Common myeloid progenitor, CD34-positive (primary cell): ENCODE results near the gene C5orf63. TPM values are rescaled to one million over a fixed set of nuclear protein-coding genes. Genes with fewer than 3 reads are reported as not detected.
"Not testable (repeated sequence)": the region's sequence is repeated elsewhere in the genome, so short reads cannot be mapped to it uniquely, and the experiment has no call there.

Experiments used
- CTCF ChIA-PET: fragments of 350-600 bp; sonication (Branson Sonifier 250); formaldehyde crosslinking; loops from one replicate; lab custom pipeline; 2021; ENCODE audit warnings: antibody characterized with exemption; lab: Charles Lee
- POLR2A ChIA-PET: fragments of 350-600 bp; sonication (Branson Sonifier 250); formaldehyde crosslinking; loops from one replicate; lab custom pipeline; 2021; ENCODE audit warnings: antibody characterized with exemption; lab: Charles Lee
- DNase-seq, 3 donors: peaks; one replicate each; pipeline versions ENCODE4 v3.0.0 to v3.0.0-alpha.2; 2013
- H3K27ac ChIP-seq, 2 experiments: 1 replicate in 1 of 2; 2 replicates in 1 of 2; pipeline ENCODE4 v1.7.0; 2013; ENCODE audit warnings: inconsistent platforms in 2 of 2, low read length in 2 of 2, mild to moderate bottlenecking in 2 of 2, low read depth in 1 of 2, moderate library complexity in 1 of 2; ENCODE audit not compliant: severe bottlenecking in 2 of 2, insufficient read depth in 1 of 2, poor library complexity in 1 of 2
- H3K27me3 ChIP-seq, 5 experiments: replicated peaks in 2 of 5; 1 replicate in 3 of 5; 2 replicates in 2 of 5; pipeline versions ENCODE4 v1.6.1 to v1.7.0; 2013; ENCODE audit warnings: low read length in 4 of 5, mild to moderate bottlenecking in 2 of 5, moderate library complexity in 2 of 5, inconsistent platforms in 1 of 5; ENCODE audit not compliant: insufficient read depth in 5 of 5, control insufficient read depth in 4 of 5
- H3K36me3 ChIP-seq, 4 experiments: 1 replicate in 2 of 4; 2 replicates in 2 of 4; pipeline versions ENCODE4 v1.6.1 to v1.7.0; 2013; ENCODE audit warnings: low read length in 3 of 4, control low read depth in 1 of 4, mild to moderate bottlenecking in 1 of 4; ENCODE audit not compliant: control insufficient read depth in 4 of 4, insufficient read depth in 4 of 4
- H3K4me1 ChIP-seq, 4 experiments: 1 replicate in 3 of 4; 2 replicates in 1 of 4; pipeline versions ENCODE4 v1.6.1 to v1.7.1; 2013; ENCODE audit warnings: low read length in 3 of 4, mild to moderate bottlenecking in 3 of 4, control low read depth in 1 of 4, inconsistent platforms in 1 of 4, moderate library complexity in 1 of 4; ENCODE audit not compliant: control insufficient read depth in 4 of 4, insufficient read depth in 4 of 4; ENCODE audit errors: control extremely low read depth in 1 of 4
- H3K4me3 ChIP-seq, 7 experiments: 1 replicate in 4 of 7; 2 replicates in 3 of 7; pipeline versions ENCODE4 v1.5.1 to v1.7.0; 2013; ENCODE audit warnings: mild to moderate bottlenecking in 7 of 7, low read length in 6 of 7, moderate library complexity in 6 of 7, inconsistent platforms in 2 of 7, low read depth in 2 of 7, control low read depth in 1 of 7; ENCODE audit not compliant: insufficient read depth in 4 of 7, control insufficient read depth in 1 of 7; ENCODE audit errors: extremely low read depth in 1 of 7
- H3K9me3 ChIP-seq, 5 experiments: 1 replicate in 4 of 5; 2 replicates in 1 of 5; pipeline versions ENCODE4 v1.6.1 to v1.7.1; 2013; ENCODE audit warnings: low read length in 4 of 5, mild to moderate bottlenecking in 2 of 5, inconsistent platforms in 1 of 5, low read depth in 1 of 5, moderate library complexity in 1 of 5; ENCODE audit not compliant: control insufficient read depth in 4 of 5, insufficient read depth in 2 of 5; ENCODE audit errors: control extremely low read depth in 1 of 5
- WGBS: methylation state at CpG from one replicate; pipeline ENCODE4 v1.1.5; 2013; ENCODE audit not compliant: insufficient coverage; 5-methylcytosine and 5-hydroxymethylcytosine counted together
- polyA plus RNA-seq: library from polyadenylated mRNA; unstranded; fragments of 120-200 nt; gene quantifications from one replicate; pipeline ENCODE4 v1.2.1, GENCODE V29; 2013

C5orf63 gene
- 10.9 TPM for polyA plus RNA-seq

DNA sequence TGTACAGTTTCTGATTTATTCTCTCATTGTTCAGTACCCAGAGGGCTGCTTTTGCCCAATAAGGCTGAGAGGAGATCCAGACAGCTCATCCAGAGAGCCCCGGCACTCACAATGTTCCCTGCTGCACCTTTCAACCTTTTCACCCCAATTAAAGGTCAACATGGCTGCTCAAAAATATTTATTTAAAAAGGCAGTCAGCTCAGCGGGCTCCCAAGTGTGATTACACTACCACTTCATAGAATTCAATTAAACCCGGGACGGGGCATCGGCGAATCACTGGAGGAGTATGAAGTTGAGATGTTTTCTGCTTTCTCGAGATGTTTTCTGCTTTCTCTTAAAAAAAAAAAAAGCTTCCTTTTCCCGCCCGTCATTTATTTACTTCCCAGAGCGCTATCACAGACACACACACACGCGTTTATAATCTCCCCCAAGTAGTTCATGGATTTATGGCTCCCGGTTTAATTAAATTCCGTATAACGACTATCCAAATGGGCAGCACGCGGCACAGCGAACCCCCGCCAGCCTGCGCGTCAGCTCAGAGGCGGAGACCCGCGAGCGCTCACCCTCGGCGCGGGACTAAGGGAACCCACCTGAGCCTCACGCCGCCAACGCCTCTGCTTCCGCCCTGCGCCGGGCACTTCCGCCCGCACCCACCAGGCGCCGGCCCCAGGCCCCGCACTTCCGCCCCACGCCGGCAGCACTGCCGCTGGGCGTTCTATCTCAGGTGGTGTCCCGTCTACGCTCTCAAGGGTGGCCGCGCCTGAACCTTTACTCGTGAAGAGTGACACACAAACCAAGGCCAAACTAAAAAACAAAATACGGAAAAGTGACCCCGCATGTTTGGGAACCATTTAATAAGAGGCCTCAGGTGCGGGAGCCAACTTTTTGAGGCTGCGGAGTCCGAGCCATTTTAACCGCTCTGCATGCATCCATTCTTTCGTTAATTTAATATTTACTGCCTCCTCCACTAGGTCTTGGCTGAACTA, at the start of gene C5orf63:
Gene C5orf63, minus strand, starts transcription at position 642 of the 986 bp plus-strand sequence. CDS start 14,507 bp downstream, outside the sequence.
- peak; percentile 54 to 86 (median 72) for DNase-seq
- no peaks in the 10 kb centered on the region for H3K27me3 ChIP-seq
- H3K9me3 ChIP-seq: no peaks in the 10 kb centered on the region
- 12% methylated on average over 44 of the region's 56 CpGs for WGBS
- peaks cover 0 to 5% (median 1%) of the 10 kb centered on the region in 4 experiments for H3K36me3 ChIP-seq
- H3K4me1 ChIP-seq: peaks cover 0 to 7% (median 4%) of the 10 kb centered on the region in 4 experiments
- peak within 1 kb of the TSS in 1 of 2 experiments; percentile 67 for H3K27ac ChIP-seq
- ChIA-PET CTCF (interaction anchor here (0.6 to 1.4 kb wide), 3 partner anchors 11 to 43 kb away, joined by 3 to 4 read pairs (median 3); partner anchors contain the start of gene MARCHF3), POLR2A (no interaction called here)
- H3K4me3 ChIP-seq: peak within 1 kb of the TSS; percentile 24 to 90 (median 75)

GRCh38 chr5:127112347-127112864, 39.1 kb upstream of the C5orf63 start:
- H3K4me1 ChIP-seq: no peaks in the 10 kb centered on the region
- DNase-seq: no peak
- ChIA-PET POLR2A (no interaction called here), CTCF (no interaction called here)
- no CpG with 5 or more reads among the region's 3 CpGs for WGBS
- no peak overlapping the region for H3K27ac ChIP-seq
- H3K27me3 ChIP-seq: no peaks in the 10 kb centered on the region
- no peaks in the 10 kb centered on the region for H3K36me3 ChIP-seq
- peaks cover 0 to 3% (median 0%) of the 10 kb centered on the region in 5 experiments for H3K9me3 ChIP-seq
- H3K4me3 ChIP-seq: no peak overlapping the region

DNA sequence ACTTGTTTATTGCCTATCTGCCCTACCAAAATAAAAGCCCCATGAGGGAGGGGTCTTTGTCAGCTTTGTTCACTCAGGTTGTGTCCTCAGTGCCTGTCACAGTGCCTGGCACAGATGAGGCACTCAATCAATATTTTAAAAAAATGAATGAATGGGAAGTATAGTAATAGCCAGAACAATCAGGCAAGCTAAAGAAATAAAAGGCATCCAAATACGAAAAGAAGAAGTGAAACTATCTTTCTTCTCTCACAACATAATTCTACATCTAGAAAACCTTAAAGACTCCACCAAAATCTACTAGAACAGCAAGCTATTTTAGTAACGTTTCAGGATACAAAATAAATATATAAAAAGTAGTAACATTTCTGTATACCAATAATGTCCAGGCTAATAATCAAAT, 37.8 kb upstream of the C5orf63 start:
- POLR2A ChIA-PET: no interaction called here
- DNase-seq: no peak
- Histone ChIP-seq H3K4me3 (no peak overlapping the region), H3K27me3 (no peaks in the 10 kb centered on the region), H3K9me3 (peaks cover 0 to 3% (median 0%) of the 10 kb centered on the region in 5 experiments), H3K27ac (no peak overlapping the region), H3K36me3 (no peaks in the 10 kb centered on the region), H3K4me1 (no peaks in the 10 kb centered on the region)
- CTCF ChIA-PET: no interaction called here
- no CpG with 5 or more reads among the region's 2 CpGs for WGBS

DNA sequence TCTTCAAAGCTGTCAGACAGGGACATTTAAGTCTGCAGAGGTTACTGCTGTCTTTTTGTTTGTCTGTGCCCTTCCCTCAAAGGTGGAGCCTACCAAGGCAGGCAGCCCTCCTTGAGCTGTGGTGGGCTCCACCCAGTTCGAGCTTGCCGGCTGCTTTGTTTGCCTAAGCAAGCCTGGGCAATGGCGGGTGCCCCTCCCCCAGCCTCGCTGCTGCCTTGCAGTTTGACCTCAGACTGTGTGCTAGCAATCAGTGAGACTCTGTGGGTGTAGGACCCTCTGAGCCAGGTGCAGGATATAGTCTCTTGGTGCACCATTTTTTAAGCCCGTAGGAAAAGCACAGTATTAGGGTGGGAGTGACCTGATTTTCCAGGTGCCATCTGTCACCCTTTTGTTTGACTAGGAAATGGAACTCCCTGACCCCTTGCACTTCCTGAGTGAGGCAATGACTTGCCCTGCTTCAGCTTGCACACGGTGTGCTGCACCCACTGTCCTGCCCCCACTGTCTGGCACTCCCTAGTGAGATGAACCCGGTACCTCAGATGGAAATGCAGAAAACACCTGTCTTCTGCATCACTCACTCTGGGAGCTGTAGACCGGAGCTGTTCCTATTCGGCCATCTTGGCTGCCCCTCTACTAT, 35.4 kb upstream of the C5orf63 start:
- CTCF ChIA-PET, H3K9me3 ChIP-seq, H3K27me3 ChIP-seq, H3K27ac ChIP-seq, DNase-seq, H3K4me1 ChIP-seq, H3K36me3 ChIP-seq, H3K4me3 ChIP-seq, POLR2A ChIA-PET: not testable (repeated sequence)
- 92% methylated on average over 4 of the region's 9 CpGs for WGBS

DNA sequence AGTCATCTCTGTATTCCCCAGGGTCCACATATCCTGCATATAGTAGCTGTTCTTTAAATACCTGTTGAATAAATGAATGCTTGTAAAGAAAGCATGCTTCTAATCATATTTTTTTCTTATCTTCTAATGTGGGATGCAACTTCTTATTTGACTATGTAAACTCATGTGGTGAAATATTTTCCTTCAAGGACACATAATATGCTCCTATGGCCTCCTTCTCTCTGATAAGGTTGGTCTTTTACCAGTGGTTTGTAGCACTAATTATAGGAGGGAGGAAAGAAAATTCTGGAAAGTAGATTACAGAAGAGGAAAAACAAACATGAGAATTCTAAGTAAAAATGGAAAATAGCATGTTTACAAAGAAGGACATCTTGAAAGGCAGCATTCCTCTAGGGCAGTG, 28.6 kb upstream of the C5orf63 start:
- H3K27ac ChIP-seq: no peak overlapping the region
- no peak overlapping the region for H3K4me3 ChIP-seq
- ChIA-PET POLR2A (no interaction called here), CTCF (no interaction called here)
- H3K36me3 ChIP-seq: no peaks in the 10 kb centered on the region
- H3K27me3 ChIP-seq: peaks cover 0 to 2% (median 0%) of the 10 kb centered on the region in 5 experiments
- no peak for DNase-seq
- H3K4me1 ChIP-seq: no peaks in the 10 kb centered on the region
- H3K9me3 ChIP-seq: no peaks in the 10 kb centered on the region

DNA sequence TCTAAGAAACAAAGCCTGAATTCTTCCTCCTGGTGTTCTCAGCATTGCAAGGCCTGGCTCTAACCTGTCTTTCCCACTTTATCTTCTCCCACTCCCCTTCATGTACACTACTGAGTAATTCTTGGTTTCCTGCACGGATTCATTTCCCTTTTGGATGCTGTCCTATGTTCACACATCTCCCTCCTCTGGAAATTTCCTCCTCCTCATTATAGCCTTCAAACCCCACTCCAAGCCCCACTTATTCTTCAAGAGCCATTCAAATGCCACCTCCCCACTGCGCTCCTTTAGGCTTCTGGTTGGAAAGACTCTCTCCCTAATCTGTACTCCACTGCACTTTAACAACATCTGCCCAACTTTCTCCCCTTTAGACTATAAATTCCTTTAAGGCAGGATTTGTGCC, 28.2 kb upstream of the C5orf63 start:
- Histone ChIP-seq H3K27me3 (peaks cover 0 to 2% (median 0%) of the 10 kb centered on the region in 5 experiments), H3K4me3 (no peak overlapping the region), H3K9me3 (no peaks in the 10 kb centered on the region), H3K4me1 (no peaks in the 10 kb centered on the region), H3K27ac (no peak overlapping the region), H3K36me3 (no peaks in the 10 kb centered on the region)
- WGBS: 100% methylated on average over 2 of the region's 2 CpGs
- ChIA-PET CTCF (no interaction called here), POLR2A (no interaction called here)
- no peak for DNase-seq
